Measurements from ENCODE around the gene HTR2B.

- TF ChIP-seq CTCF (IDR thresholded peaks at IDR 0.05; ENCODE audit: borderline replicate concordance, extremely low read depth, low read length, poor library complexity, severe bottlenecking) (no peak), EZH2 (IDR thresholded peaks at IDR 0.05; ENCODE audit: borderline replicate concordance, low read depth, low read length, severe bottlenecking) (no peak)
Measured at GRCh38 chr2:231167745-231168459, 43.1 kb upstream of the HTR2B start.
